Duodenal mucosa (tissue), 2 donors: Measurements from ENCODE around the gene IL10.
"Not testable (repeated sequence)": the region's sequence is repeated elsewhere in the genome, so short reads cannot be mapped to it uniquely, and the experiment has no call there.

ENCODE experiments used
- H3K27ac ChIP-seq: one replicate; pipeline ENCODE4 v1.7.0; 2013; ENCODE audit warnings: low read depth, low read length
- H3K27me3 ChIP-seq, 2 donors: one replicate each; pipeline ENCODE4 v1.7.0; 2013; ENCODE audit warnings: low read length in 2 of 2, control low read depth in 1 of 2; ENCODE audit not compliant: insufficient read depth in 2 of 2, control insufficient read depth in 1 of 2
- H3K36me3 ChIP-seq, 2 donors: one replicate each; pipeline ENCODE4 v1.7.0; 2013; ENCODE audit warnings: low read length in 2 of 2, control low read depth in 1 of 2; ENCODE audit not compliant: insufficient read depth in 2 of 2, control insufficient read depth in 1 of 2
- H3K4me1 ChIP-seq, 2 donors: one replicate each; pipeline ENCODE4 v1.7.0; 2013; ENCODE audit warnings: low read length in 2 of 2, control low read depth in 1 of 2; ENCODE audit not compliant: insufficient read depth in 2 of 2, control insufficient read depth in 1 of 2
- H3K4me3 ChIP-seq, 2 donors: one replicate each; pipeline ENCODE4 v1.7.0; 2013; ENCODE audit warnings: low read length in 2 of 2, low read depth in 1 of 2
- H3K9ac ChIP-seq, 2 donors: one replicate each; pipeline ENCODE4 v1.7.0; 2013; ENCODE audit warnings: low read length in 2 of 2, low read depth in 1 of 2
- H3K9me3 ChIP-seq, 2 donors: one replicate each; pipeline ENCODE4 v1.7.0; 2013; ENCODE audit warnings: low read length in 2 of 2, control low read depth in 1 of 2; ENCODE audit not compliant: control insufficient read depth in 1 of 2

Gene IL10

DNA sequence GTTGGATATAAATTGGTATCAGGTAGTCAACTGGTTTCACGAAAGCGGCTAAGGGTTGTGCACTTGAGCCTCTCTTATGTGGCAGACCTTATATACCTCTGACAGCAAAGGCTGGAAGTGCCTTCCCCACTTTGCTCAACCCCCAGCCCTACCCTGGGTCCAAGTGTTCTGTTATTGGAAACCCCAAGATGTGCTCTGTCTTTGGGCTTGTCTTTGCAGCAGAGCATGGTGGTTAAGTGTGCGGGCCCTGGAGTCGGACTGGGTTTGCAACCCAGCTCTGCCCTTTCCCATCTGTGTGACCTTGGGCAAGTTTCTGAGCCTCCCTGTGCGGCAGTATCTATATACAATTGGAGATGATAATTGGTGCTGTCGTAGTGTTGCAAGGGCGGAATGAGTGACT, 11.2 kb upstream of the IL10 start:
- Histone ChIP-seq H3K27ac (no peak overlapping the region), H3K9me3 (no peaks in the 10 kb centered on the region), H3K4me3 (no peak overlapping the region)

DNA sequence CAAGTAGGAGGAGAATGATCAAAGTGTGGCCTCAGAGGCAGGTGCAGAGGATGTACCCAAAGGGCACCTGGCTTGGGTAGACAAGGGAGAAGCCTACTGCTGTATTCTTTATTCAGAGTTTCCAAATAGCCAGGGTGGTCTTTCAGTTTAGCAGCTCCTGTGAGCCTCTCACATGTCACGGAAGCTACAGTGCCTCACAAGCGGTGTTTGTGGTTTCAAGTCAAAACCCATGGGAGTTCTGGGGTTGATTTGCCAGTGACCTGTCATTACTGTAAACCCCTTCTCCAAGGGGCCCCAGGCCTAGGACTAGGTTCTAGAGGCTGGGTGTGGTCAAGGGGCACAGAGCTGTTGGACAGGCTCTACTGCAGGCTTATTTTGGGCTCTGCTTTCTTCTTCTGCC, 10.2 kb upstream of the IL10 start:
- no peak overlapping the region for H3K4me3 ChIP-seq
- H3K4me1 ChIP-seq: no peaks in the 10 kb centered on the region
- H3K36me3 ChIP-seq: no peaks in the 10 kb centered on the region
- no peak overlapping the region for H3K27ac ChIP-seq
- H3K9me3 ChIP-seq: no peaks in the 10 kb centered on the region
- no peaks in the 10 kb centered on the region for H3K27me3 ChIP-seq
- no peak overlapping the region for H3K9ac ChIP-seq

More for the DNA sequence above, 11.2 kb upstream of the IL10 start:
- Histone ChIP-seq H3K4me1 (no peaks in the 10 kb centered on the region), H3K27me3 (no peaks in the 10 kb centered on the region), H3K9ac (no peak overlapping the region), H3K36me3 (no peaks in the 10 kb centered on the region)

DNA sequence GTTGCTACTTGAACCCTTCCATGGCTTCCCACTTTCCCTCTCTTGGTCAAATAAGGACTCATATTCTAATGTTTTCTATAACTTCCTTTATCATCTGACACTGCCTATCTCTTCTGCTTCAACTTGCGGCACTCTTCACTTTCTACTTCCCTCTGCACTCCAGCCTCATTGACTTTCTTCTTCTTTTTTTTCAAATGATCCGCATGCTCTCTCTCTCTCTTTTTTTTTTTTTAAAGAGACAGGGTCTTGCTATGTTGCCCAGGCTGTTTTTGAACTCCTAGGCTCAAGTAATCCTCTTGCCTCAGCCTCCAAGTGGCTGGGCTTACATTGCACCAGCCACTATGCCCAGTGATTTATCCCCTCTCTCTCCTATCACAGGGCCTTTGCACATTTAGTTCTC, 7.3 kb upstream of the IL10 start:
- Histone ChIP-seq H3K4me1 (peaks cover 0 to under 1% of the 10 kb centered on the region in 2 donors), H3K4me3 (no peak overlapping the region), H3K27me3 (peaks cover 0 to 1% of the 10 kb centered on the region in 2 donors), H3K27ac (no peak overlapping the region), H3K9me3 (no peaks in the 10 kb centered on the region), H3K36me3 (no peaks in the 10 kb centered on the region), H3K9ac (no peak overlapping the region)

DNA sequence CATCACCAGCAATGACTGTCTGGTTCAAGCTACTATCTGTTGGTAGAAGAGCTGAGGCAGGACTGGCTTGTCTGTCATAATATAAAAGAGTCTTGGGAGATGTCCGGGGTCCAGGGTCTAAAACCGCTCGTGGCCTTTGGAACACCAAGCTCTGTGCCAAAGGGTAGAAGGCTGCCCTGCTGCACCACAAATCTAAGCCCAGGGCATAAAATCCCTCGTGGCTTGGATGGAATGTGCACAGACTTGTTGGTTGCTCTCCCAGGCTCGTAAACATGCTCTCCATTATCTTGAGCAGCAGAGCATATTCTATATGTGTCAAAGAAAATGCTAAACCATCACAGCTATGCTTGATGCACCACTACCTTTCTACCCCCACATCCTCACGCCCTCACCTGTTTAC, 6.6 kb upstream of the IL10 start:
- not testable (repeated sequence) for H3K27ac ChIP-seq, H3K27me3 ChIP-seq, H3K36me3 ChIP-seq, H3K9me3 ChIP-seq, H3K4me3 ChIP-seq, H3K9ac ChIP-seq, H3K4me1 ChIP-seq

DNA sequence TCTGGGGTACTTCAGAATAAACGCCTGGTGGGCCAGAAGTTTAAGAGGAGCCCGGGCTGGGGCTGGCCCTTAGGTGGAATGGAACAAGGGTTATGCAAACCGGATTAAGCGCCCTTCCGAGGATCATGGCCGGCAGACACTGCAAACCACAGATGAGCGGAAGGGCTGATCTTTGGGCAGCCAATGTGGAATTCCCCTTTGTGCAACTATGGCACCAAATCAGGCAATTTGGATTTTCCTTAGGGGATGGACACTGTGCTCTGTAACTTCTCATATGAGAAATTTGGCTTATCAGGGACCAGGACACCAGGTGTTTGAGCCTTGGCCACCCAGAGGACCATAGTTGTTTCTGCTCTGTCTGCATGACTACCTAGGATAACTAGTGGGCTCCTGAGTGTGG, 5.7 kb upstream of the IL10 start:
- Histone ChIP-seq H3K4me1 (peaks cover 0 to 6% of the 10 kb centered on the region in 2 donors), H3K4me3 (no peak overlapping the region), H3K36me3 (no peaks in the 10 kb centered on the region), H3K27ac (no peak overlapping the region), H3K9ac (no peak overlapping the region), H3K9me3 (no peaks in the 10 kb centered on the region), H3K27me3 (peaks cover 1 to 10% of the 10 kb centered on the region in 2 donors)

DNA sequence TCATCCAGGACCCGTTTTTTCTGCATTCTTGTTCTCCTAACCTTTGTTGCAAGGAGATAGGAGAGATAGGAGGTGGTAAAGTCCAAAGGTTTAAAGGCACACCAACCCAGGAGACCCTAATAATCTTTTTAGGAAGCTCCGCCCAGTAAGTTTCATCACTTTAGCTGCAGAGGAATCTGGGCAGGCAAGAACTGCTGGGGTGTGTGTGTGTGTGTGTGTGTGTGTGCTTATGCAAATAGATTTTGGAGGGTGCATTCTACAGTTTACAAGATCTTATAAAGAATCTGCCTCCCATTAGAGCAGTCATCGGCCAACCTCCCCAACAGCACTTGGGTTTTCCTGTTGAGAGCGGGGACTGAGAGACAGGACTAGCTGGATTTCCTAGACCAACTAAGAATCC, 3.9 kb upstream of the IL10 start:
- H3K4me3 ChIP-seq: no peak overlapping the region
- no peak overlapping the region for H3K27ac ChIP-seq
- peaks cover 0 to 6% of the 10 kb centered on the region in 2 donors for H3K4me1 ChIP-seq
- peaks cover 4 to 12% of the 10 kb centered on the region in 2 donors for H3K27me3 ChIP-seq
- no peak overlapping the region for H3K9ac ChIP-seq
- H3K9me3 ChIP-seq: no peaks in the 10 kb centered on the region
- H3K36me3 ChIP-seq: no peaks in the 10 kb centered on the region

DNA sequence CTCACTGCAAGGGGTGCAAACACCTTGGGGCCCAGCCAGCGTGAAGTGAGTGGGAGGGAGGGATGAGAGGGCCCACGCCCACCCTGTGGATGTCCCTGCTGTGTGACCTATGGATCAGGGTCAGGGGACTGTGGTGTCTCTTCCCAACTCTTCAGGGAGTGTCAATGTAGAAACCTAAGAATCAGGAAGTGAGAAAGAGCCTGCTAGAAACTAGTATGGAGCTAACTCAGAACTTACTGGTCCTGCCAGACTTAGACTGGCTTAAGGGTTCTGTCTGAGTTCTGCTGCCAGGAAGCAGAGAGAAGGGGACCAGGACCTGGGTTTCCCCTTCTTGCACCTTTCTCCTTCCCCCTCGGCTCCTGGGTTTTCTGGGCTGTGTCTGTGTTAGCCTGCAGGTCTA, 1.8 kb upstream of the IL10 start:
- no peak overlapping the region for H3K4me3 ChIP-seq
- H3K9me3 ChIP-seq: no peaks in the 10 kb centered on the region
- no peak overlapping the region for H3K27ac ChIP-seq
- peaks cover 0 to 19% of the 10 kb centered on the region in 2 donors for H3K4me1 ChIP-seq
- H3K27me3 ChIP-seq: peaks cover 4 to 12% of the 10 kb centered on the region in 2 donors
- H3K36me3 ChIP-seq: no peaks in the 10 kb centered on the region
- H3K9ac ChIP-seq: no peak overlapping the region

DNA sequence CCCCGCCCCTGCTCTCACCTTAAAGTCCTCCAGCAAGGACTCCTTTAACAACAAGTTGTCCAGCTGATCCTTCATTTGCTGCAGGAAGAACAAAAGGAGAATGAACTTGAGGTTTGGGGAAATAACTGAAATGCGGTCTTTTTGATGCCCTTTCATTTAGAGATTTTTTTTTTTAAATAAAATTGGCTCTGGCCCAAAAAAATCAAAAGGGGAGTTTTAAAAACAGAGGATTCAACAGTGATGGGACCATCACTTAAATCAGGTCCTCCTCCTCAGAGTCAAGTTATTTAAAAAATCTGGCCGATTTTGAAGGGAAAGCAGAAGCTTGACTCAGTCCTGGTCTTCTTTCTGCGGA, 979 bp downstream of the IL10 start:
- Histone ChIP-seq H3K27me3 (peaks cover 4 to 12% of the 10 kb centered on the region in 2 donors), H3K9me3 (no peaks in the 10 kb centered on the region), H3K27ac (no peak overlapping the region), H3K4me3 (no peak overlapping the region), H3K36me3 (no peaks in the 10 kb centered on the region), H3K4me1 (peaks cover 0 to 25% of the 10 kb centered on the region in 2 donors), H3K9ac (no peak overlapping the region)

DNA sequence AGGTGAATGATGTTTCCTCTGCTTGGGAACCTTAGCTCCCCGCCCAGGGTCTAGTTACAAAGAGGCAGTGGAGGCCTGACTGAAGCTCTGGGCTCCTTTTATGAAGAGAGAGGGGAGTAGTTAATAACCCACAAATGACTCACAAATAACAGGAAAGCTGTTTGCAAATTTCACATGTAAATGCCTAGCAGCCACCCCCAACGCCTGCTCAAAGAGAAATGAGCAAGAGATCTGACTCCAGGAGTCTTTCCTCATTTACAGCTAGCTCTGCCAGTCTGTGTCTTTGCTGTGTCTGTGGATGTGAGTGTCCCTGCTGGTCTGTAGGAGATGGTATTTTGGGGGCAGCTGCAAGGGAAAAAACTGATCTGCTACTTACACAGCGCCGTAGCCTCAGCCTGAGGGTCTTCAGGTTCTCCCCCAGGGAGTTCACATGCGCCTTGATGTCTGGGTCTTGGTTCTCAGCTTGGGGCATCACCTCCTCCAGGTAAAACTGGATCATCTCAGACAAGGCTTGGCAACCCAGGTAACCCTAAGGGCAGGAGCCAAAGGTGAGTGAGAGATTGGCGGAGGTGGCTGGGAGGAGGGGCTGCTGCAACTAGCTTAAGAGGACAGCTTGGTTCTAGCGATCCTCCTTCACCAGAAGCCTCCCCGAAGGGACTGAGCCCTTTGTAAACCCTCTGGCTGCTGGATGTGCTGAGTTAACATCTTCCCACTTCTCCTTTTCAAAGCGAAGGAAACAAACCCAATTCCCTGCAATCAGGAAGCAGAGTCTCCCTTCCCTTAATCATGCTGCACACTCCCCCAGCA, 1.6 kb downstream of the IL10 start, which contains the start of gene IL19:
Gene IL19 (plus strand): TSS at position 243 of the 807 bp plus-strand sequence. CDS start 65,890 bp downstream, outside the sequence.
- peaks cover 4 to 12% of the 10 kb centered on the region in 2 donors for H3K27me3 ChIP-seq
- H3K36me3 ChIP-seq: no peaks in the 10 kb centered on the region
- H3K9me3 ChIP-seq: no peaks in the 10 kb centered on the region
- H3K4me3 ChIP-seq: peak within 1 kb of the TSS; percentile 12 to 18
- no peak within 1 kb of the TSS for H3K27ac ChIP-seq
- no peak within 1 kb of the TSS for H3K9ac ChIP-seq
- peaks cover 0 to 25% of the 10 kb centered on the region in 2 donors for H3K4me1 ChIP-seq

DNA sequence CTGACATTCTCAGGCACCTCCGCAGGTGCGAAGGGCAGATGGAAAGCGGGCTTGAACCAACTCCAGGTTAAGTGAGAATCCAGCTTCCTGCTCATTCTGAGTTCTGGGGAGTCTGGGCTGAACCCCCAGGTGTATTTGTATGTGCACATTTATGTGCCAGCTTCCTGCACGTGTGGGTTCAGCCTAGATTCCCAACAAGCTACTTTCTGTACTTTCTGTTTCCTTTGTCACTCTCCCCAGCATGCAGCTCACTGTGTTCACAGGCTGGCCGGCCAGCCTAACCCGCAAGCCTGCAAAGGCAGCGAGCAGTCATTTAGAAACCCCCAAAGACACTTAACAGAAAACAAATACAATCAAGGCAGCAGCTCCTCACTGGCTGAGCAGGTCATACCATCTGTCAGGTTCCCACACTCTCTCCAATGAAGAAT, 3.0 kb downstream of the IL10 start:
- H3K9ac ChIP-seq: no peak overlapping the region
- H3K36me3 ChIP-seq: no peaks in the 10 kb centered on the region
- H3K4me3 ChIP-seq: peak overlapping the region; percentile 1 to 18
- H3K27ac ChIP-seq: no peak overlapping the region
- peaks cover 4 to 8% of the 10 kb centered on the region in 2 donors for H3K27me3 ChIP-seq
- no peaks in the 10 kb centered on the region for H3K9me3 ChIP-seq
- peaks cover 0 to 21% of the 10 kb centered on the region in 2 donors for H3K4me1 ChIP-seq
